Prostate gland (tissue), 2 donors: ENCODE data around the gene SLC8A3.

Experiments used
- CTCF ChIP-seq, 4 experiments: fragments of 200-600 bp in 2 of 4; fragments of 450-650 bp in 2 of 4; sonication (generic) in 2 of 4; IDR thresholded peaks; 1 replicate in 3 of 4; 2 replicates in 1 of 4; pipeline ENCODE4 v1.5.1; 2016 to 2019; ENCODE audit warnings: antibody characterized with exemption in 4 of 4, mild to moderate bottlenecking in 2 of 4, moderate library complexity in 2 of 4
- POLR2A ChIP-seq: fragments of 450-650 bp; IDR thresholded peaks from one replicate; pipeline ENCODE4 v1.6.1; 2016; ENCODE audit warnings: antibody characterized with exemption, mild to moderate bottlenecking

- no peak for TF ChIP-seq POLR2A
- no peak for TF ChIP-seq CTCF (IDR thresholded peaks at IDR 0.05)
Measured at GRCh38 chr14:70189456-70190077, 816 bp upstream of the SLC8A3 start.
